Measurements from ENCODE around the gene PICK1.

Gene PICK1

GRCh38 chr22:38049812-38050619 is 7.2 kb upstream of the PICK1 start:
- no peak for DNase-seq

- DNase-seq = no peak
Observed at GRCh38 chr22:38050720-38051119, 6.5 kb upstream of the PICK1 start.

GRCh38 chr22:38051261-38051660 is 5.9 kb upstream of the PICK1 start:
- DNase-seq = no peak

- DNase-seq = peak; percentile 69 to 70
Observed at GRCh38 chr22:38051900-38052862, 5.0 kb upstream of the PICK1 start.

GRCh38 chr22:38062791-38063190 is 5.6 kb downstream of the PICK1 start:
- no peak for DNase-seq

- no peak for DNase-seq
Observed at GRCh38 chr22:38065539-38065938, 8.3 kb downstream of the PICK1 start.

GRCh38 chr22:38066381-38067027 is 9.3 kb downstream of the PICK1 start:
- DNase-seq = no peak

GRCh38 chr22:38067028-38067415 is 9.8 kb downstream of the PICK1 start:
- DNase-seq = no peak

- DNase-seq = no peak
Observed at GRCh38 chr22:38067761-38068360, 10.7 kb downstream of the PICK1 start.

GRCh38 chr22:38068641-38069371 is 11.6 kb downstream of the PICK1 start:
- DNase-seq = no peak

GRCh38 chr22:38069372-38070249 is 12.4 kb downstream of the PICK1 start:
- DNase-seq = no peak

- DNase-seq = no peak
Observed at GRCh38 chr22:38070250-38070921, 13.2 kb downstream of the PICK1 start.

GRCh38 chr22:38071421-38072321 is 14.5 kb downstream of the PICK1 start:
- DNase-seq = no peak

GRCh38 chr22:38072322-38073149 is 15.3 kb downstream of the PICK1 start:
- DNase-seq = no peak

GRCh38 chr22:38073150-38074130 is 16.2 kb downstream of the PICK1 start:
- DNase-seq = no peak

- DNase-seq = no peak
Observed at GRCh38 chr22:38074181-38075104, 17.2 kb downstream of the PICK1 start.
